ENCODE data around the gene OTULIN.

OTULIN gene

DNA sequence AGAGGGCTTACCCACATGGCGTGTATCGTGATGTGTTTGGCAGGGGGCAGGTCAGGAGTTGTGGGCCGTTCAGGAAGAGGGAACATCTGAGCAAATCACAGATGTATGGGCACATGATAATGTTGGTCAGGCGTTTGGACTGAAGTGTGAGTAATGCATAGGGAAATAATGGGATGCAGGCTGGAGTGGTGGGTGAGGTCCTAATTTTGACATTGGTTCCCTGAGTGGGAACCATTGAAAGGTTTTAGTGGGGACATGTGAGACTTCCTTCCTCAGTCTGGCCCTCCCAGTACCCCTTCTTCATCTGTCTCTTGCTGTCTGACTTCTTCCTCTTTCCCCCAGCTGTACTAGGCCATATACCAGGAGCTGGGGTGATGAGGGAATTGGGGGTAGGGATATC, 7.6 kb downstream of the OTULIN start:
- in situ Hi-C loops (cut with HindIII; ENCODE audit: low sequenced_read_pairs): no loop called here
- no peak overlapping the region for H3K4me3 ChIP-seq (ENCODE audit: low read depth, low read length)
- DNase-seq (ENCODE audit: low read depth, low spot score): no peak
- TF ChIP-seq, protein P1, sequence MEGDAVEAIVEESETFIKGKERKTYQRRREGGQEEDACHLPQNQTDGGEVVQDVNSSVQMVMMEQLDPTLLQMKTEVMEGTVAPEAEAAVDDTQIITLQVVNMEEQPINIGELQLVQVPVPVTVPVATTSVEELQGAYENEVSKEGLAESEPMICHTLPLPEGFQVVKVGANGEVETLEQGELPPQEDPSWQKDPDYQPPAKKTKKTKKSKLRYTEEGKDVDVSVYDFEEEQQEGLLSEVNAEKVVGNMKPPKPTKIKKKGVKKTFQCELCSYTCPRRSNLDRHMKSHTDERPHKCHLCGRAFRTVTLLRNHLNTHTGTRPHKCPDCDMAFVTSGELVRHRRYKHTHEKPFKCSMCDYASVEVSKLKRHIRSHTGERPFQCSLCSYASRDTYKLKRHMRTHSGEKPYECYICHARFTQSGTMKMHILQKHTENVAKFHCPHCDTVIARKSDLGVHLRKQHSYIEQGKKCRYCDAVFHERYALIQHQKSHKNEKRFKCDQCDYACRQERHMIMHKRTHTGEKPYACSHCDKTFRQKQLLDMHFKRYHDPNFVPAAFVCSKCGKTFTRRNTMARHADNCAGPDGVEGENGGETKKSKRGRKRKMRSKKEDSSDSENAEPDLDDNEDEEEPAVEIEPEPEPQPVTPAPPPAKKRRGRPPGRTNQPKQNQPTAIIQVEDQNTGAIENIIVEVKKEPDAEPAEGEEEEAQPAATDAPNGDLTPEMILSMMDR (IDR thresholded peaks at IDR 0.05; ENCODE audit: low read depth, low read length): no peak

DNA sequence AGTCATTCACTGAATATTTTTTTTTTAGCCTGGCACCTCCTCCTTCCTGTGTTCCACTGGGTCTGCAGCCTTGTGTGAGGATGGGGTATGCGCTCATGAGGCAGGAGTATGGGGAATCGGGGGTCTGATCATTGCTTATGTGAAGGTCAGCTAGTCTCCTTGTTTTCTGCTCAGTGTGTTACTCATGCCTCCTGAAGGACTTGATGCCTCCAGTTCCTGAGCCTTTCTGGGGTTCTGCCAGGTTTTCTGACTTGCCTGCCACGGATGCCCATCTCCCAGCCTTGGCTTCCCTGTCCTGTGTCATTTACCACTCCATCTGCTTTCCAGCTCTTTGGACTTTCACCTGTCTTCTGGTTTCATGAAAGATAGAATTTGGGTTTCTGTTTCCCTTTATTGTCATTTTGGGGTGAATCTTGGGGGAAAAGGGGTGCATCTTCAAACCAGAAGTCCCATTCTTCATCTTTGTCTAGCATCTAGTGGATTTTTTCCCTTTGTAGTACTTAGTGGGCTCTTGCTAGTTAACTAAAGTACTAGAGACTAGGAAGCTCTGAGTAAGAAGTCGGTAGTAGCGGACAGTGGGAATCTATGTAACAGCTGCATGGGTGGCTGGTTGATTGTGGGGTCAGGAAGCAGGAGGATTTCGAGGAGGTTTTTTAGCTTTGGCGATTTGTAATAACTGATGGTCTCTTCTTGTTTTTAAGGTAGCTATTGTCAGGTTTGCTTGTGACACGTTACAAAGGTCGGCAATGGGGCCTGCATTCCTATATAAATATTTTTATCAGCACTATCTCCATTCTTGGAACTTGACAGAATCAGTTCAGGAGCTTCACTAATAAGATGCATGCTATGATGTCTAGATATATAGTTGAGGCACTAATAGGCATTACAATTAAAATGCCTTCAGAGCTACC, 8.2 kb downstream of the OTULIN start:
- TF ChIP-seq, protein P1 (IDR thresholded peaks at IDR 0.05; ENCODE audit: low read depth, low read length): no peak
- DNase-seq (ENCODE audit: low read depth, low spot score): no peak
- no peak overlapping the region for H3K4me3 ChIP-seq (ENCODE audit: low read depth, low read length)
- in situ Hi-C loops (cut with HindIII; ENCODE audit: low sequenced_read_pairs): no loop called here

DNA sequence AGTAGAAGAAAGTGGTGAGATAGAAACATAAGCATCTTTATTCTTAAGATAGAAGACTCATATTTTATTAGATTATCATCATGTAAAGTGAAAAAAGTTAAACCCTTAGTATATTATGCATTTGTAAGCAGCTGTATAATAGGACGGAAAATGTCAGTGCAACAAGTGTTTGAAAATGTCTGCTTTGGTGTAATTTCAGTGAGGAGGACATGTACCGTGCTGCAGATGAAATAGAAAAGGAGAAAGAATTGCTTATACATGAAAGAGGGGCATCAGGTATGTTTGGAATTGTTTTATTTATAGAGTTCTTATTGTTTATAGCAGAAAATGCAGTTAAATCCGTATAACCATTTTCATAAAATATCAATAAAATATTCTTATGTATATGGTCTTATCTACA, 8.9 kb downstream of the OTULIN start:
- DNase-seq (ENCODE audit: low read depth, low spot score): no peak
- in situ Hi-C loops (cut with HindIII; ENCODE audit: low sequenced_read_pairs): no loop called here
- no peak overlapping the region for H3K4me3 ChIP-seq (ENCODE audit: low read depth, low read length)
- TF ChIP-seq, protein P1 (IDR thresholded peaks at IDR 0.05; ENCODE audit: low read depth, low read length): no peak

DNA sequence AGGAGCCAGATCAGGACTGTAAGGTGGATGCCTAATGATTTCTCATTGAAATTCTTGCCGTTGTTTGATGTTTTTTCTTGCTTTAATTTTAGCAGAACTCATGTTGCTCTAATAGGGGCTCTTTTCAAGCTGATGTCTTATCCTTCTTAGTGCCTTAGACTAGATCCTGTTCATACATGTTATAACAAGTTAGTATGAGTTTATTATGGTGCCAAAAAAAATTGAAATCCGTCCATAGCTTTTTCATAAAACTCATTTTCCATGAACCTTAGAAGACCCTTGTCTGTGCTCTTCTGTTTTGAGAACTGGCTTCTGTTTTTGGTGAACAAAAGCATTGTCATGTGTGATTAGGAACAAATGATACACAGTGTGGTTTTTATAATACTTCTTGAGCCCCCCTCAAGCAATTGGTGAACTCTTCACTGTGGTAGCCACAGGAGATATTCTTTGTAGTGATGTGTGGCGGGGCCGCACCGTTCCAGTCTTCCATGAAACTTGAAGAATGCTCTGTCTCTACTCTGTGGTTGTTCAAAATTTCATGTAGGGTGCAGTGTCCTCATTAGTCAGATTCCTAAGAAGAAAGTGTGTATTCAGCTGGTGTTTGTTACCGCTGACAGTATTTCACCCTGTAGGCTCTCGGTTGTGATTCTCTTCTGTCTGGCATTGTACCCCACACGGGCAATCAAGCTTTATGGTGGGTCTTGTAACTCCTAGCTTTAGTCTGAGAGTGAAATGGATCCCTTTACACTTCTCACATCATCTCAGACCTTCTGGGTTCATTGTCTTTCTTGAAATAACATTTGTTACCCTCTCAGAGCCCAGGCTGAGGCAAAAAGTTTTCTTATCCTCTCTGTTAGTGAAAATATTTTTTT, 10.7 kb downstream of the OTULIN start:
- DNase-seq (ENCODE audit: low read depth, low spot score): peak; percentile 48
- in situ Hi-C loops (cut with HindIII; ENCODE audit: low sequenced_read_pairs): no loop called here
- TF ChIP-seq, protein P1 (IDR thresholded peaks at IDR 0.05; ENCODE audit: low read depth, low read length): no peak

DNA sequence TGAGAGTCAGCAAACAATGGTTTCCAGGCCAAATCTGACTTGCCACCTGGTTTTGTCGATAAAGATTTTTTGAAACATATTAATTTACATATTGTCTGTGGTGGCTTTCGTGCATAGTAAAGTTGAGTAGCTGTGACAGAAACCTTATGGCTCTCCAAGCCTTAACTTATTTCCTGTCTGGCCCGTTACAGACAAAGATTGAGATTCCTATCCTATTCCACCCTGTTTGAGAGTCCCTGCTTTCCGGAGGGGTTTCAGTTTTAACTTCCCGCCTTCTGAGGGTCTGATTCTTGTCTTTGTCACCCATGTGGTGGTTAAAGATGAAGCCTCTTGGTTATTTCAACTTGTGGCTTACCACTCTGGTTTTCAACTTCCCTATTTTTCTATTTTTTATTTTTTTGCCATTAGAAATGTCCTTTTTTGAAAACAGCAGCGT, 11.4 kb downstream of the OTULIN start:
- DNase-seq (ENCODE audit: low read depth, low spot score): no peak
- TF ChIP-seq, protein P1 (IDR thresholded peaks at IDR 0.05; ENCODE audit: low read depth, low read length): no peak
- H3K4me3 ChIP-seq (ENCODE audit: low read depth, low read length): no peak overlapping the region
- in situ Hi-C loops (cut with HindIII; ENCODE audit: low sequenced_read_pairs): no loop called here

More for the DNA sequence above, 10.7 kb downstream of the OTULIN start:
- no peak overlapping the region for H3K4me3 ChIP-seq (ENCODE audit: low read depth, low read length)

DNA sequence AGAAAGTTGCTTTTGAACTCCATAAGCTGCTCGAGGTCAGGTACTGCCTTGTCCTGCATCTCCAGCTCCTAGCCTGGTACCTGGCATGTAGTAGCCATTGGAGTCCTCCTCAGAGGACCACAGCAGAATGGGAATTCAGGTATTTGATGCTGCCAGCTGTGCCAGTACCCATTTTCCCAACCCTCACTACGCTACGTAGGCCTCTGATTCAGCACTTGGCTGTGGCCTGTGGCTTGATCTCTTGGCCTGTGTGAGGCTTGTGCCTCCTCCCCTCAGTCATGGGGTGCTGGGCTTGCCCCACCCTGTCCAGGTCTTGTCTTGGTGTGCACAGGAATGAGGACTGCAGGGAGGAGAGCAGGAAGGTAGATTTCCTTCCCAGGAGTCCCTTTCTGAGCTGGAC, 11.8 kb downstream of the OTULIN start:
- no peak overlapping the region for H3K4me3 ChIP-seq (ENCODE audit: low read depth, low read length)
- TF ChIP-seq, protein P1 (IDR thresholded peaks at IDR 0.05; ENCODE audit: low read depth, low read length): no peak
- in situ Hi-C loops (cut with HindIII; ENCODE audit: low sequenced_read_pairs): no loop called here
- DNase-seq (ENCODE audit: low read depth, low spot score): peak; percentile 70

Data from astrocyte of the spinal cord (primary cell).